ENCODE measurements around the gene PRSS50.

The PRSS50 gene

DNA sequence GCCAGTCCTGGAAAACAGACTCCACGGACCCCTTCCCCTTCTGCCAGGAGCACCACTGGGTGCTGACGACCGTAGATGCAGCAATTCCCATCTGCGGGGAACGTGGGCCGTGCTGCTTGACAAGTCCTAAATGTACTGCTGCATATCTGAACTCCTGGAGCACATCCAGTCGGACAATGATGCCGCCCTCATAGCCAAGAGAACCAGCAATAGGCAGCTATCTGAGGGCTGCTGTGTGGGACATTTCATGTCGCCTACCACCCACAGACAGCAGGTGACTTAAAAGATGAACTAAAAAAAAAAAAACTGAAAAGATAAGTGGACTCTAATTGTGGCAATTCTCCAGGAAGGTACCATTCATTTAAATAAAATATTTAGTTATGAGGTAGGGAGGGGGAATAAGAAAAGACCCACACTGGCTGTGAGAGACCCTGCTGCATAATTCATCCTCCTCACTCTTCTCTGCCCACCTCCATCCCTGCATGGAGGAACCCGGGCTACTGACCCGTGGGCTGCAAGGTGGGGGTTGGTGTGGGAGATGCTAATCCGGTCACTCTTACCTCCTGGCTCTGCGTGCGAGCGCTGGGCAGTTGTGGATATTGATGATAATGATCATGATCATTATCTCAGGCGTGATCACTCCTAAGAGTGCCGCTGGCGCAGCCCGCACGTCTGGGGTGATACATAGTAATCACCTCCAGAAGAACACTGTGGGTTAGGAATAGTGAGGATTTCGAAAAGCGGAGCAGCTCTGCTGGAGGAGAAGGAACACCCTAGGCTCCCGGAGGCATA lies 52.5 kb downstream of the PRSS50 start:
- TF ChIP-seq CTCF (conservative IDR thresholded peaks at IDR 0.05), result no peak
- peak overlapping the region; percentile 91 for H3K27ac ChIP-seq

GRCh38 chr3:46664188-46664970 lies 53.3 kb downstream of the PRSS50 start:
- peak overlapping the region; percentile 91 for H3K27ac ChIP-seq
- TF ChIP-seq CTCF (conservative IDR thresholded peaks at IDR 0.05), result no peak

DNA sequence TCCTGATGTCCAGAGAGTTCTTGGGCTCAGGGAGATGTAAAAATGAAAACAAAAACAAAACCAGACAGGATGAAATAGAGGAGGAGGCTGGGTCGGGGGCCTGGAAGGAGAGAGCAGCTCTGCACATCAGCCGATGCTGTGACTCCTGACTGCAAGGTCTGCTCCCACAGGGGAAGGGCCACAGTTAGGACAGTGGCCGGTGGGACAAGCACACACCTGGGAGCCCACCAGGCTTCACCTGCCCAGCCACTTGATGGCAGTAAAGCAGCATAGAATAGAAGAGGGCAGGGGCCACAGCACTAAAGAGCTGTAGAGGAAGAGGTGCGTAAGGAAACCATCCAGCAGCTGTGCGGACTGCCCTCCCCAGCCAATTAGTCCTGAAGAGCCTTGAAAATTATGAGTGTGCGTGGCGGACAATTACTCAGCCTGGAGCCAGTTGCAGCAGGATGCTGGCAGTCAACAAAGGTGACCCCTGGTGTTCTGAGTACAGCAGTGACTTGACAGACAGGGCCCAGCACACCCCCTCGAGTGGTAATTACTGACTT lies 54.0 kb downstream of the PRSS50 start:
- peak; percentile 69 for TF ChIP-seq CTCF (conservative IDR thresholded peaks at IDR 0.05)
- H3K27ac ChIP-seq, result no peak overlapping the region

- TF ChIP-seq CTCF (conservative IDR thresholded peaks at IDR 0.05), result no peak
- H3K27ac ChIP-seq, result peak overlapping the region; percentile 22; the same call in 1 of the 2 replicates
These were observed 54.7 kb downstream of the PRSS50 start for GRCh38 chr3:46662771-46663551.

Data from VCaP (cell line).